ENCODE results near the gene MEIS1.

DNA sequence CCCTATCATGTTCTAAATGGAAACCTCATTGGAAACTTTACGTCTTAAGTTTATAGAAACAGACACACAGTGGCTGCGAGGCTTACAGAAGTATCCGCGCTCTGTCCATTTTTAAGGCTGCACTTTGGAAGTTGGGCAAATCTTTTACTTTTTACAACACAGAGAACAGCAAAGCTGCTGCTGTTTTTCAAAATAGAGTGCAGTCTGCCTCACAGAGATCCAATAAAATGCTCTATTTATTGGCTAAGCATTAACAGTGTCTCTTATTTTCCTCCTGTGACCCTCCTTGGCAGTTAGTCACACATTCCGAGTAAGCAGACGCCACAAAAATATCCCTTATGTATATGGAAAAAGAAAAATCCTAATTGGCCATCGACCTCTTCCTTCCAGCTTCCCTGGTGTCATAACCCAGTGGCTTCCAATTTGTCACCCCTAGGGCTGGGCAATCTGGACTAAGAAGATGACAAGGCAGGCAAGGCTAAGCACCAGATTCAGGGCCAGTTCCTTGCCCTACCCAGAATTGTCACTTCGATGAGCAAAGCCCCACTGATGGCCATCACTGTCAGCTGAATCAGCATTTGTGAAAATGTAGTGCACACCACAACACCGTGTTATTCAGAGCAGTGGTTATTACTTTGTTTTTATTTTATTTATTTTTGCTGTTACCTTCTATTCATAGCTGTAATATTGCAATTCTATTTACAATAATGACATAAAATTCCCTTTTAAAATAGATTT, 47.7 kb upstream of the MEIS1 start:
- TF ChIP-seq, protein P1, sequence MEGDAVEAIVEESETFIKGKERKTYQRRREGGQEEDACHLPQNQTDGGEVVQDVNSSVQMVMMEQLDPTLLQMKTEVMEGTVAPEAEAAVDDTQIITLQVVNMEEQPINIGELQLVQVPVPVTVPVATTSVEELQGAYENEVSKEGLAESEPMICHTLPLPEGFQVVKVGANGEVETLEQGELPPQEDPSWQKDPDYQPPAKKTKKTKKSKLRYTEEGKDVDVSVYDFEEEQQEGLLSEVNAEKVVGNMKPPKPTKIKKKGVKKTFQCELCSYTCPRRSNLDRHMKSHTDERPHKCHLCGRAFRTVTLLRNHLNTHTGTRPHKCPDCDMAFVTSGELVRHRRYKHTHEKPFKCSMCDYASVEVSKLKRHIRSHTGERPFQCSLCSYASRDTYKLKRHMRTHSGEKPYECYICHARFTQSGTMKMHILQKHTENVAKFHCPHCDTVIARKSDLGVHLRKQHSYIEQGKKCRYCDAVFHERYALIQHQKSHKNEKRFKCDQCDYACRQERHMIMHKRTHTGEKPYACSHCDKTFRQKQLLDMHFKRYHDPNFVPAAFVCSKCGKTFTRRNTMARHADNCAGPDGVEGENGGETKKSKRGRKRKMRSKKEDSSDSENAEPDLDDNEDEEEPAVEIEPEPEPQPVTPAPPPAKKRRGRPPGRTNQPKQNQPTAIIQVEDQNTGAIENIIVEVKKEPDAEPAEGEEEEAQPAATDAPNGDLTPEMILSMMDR (IDR thresholded peaks at IDR 0.05): no peak
- TF ChIP-seq EZH2 (IDR thresholded peaks at IDR 0.05; ENCODE audit: borderline replicate concordance, insufficient read depth, low read depth, low read length, poor library complexity, severe bottlenecking): no peak

Data from B cell (primary cell).